Uterus (tissue), 2 donors: ENCODE measurements around the gene KRTAP3-3.

Source experiments
- CTCF ChIP-seq, 4 experiments: fragments of 200-600 bp in 2 of 4; fragments of 450-650 bp in 2 of 4; sonication (generic) in 2 of 4; IDR thresholded peaks; one replicate each; pipeline ENCODE4 v1.5.1; 2016 to 2019; ENCODE audit warnings: antibody characterized with exemption in 4 of 4, mild to moderate bottlenecking in 2 of 4, moderate library complexity in 1 of 4
- POLR2A ChIP-seq, 2 donors: fragments of 450-650 bp; IDR thresholded peaks; one replicate each; pipeline ENCODE4 v1.6.1; 2016; ENCODE audit warnings: antibody characterized with exemption in 2 of 2, mild to moderate bottlenecking in 1 of 2, moderate library complexity in 1 of 2

GRCh38 chr17:41012326-41013120 is 18.6 kb upstream of the KRTAP3-3 start:
- TF ChIP-seq CTCF (IDR thresholded peaks at IDR 0.05) (no peak), POLR2A (IDR thresholded peaks at IDR 0.05) (no peak)
